ENCODE results near the gene GABRD. TPM values are rescaled to one million over a fixed set of nuclear protein-coding genes. Genes with fewer than 3 reads are reported as not detected.

Gene GABRD
- total RNA-seq, 1 experiment from 2014 or later = 1.7 TPM

DNA sequence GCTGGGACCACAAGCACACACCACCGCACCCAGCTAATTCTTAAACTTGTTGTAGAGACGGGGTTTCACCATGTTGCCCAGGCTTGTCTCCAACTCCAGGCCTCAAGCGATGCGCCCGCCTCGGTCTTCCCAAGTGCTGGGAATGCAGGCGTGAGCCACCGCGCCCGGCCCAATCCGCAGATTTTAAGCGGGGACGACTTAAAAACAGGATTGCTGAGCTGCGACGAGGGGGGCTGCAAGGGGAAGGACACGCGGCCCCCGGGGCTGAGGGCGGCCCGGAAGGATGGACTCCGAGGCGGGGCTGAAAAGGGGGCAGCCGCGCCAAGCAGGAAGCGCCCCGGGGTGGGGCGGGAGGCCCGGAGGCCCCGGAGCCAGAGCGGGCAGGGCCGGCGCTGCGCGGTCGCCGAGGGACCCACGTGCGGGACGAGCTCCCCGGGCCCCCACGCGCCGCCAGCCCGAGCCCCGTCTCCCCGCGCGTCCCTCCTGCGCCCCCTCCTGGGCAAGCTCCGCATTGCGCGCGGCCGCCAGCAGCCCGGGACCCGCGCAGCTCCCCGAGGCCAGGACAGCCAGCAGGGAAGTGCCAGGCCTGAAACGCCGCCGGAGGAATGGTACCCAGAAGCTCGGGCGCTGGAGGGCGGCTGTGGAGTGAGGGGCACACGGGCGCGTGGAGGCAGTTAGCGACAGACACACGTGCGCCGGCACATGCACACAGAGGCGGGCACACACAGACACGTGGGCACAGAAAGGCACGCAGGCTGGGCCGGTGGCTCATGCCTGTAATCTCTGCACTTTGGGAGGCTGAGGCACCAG is 25.6 kb downstream of the GABRD start (continued):
- TF ChIP-seq, protein P1, sequence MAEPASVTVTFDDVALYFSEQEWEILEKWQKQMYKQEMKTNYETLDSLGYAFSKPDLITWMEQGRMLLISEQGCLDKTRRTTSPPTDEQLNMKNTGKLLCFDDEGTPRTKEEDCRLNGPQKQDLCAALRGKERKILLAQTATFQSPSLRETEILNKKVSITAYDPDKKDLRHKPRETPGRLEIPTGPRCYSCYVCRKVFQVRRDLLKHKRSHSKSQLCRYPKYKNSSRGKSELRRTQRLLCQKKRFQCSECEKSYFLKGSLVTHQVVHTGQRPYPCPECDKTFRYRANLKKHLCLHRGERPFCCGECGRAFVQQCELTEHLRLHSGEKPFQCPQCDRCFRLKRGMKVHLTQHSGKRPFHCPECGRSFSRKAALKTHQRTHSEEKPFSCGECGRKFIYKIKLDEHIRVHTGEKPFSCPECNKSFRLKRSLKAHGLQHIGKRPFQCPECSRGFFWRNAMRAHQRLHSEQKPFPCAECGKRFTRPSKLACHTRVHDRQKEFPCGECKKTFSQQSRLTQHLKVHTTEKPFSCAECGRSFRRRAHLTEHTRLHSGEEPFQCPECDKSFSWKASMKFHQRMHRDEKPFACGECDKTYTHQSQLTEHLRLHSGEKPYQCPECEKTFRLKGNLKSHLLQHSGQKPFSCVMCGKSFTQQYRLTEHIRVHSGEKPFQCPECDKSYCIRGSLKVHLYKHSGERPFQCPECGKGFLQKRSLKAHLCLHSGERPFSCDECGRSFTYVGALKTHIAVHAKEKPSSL (CRISPR knock-in tag; conservative IDR thresholded peaks at IDR 0.05) = no peak
- TF ChIP-seq, protein P2, sequence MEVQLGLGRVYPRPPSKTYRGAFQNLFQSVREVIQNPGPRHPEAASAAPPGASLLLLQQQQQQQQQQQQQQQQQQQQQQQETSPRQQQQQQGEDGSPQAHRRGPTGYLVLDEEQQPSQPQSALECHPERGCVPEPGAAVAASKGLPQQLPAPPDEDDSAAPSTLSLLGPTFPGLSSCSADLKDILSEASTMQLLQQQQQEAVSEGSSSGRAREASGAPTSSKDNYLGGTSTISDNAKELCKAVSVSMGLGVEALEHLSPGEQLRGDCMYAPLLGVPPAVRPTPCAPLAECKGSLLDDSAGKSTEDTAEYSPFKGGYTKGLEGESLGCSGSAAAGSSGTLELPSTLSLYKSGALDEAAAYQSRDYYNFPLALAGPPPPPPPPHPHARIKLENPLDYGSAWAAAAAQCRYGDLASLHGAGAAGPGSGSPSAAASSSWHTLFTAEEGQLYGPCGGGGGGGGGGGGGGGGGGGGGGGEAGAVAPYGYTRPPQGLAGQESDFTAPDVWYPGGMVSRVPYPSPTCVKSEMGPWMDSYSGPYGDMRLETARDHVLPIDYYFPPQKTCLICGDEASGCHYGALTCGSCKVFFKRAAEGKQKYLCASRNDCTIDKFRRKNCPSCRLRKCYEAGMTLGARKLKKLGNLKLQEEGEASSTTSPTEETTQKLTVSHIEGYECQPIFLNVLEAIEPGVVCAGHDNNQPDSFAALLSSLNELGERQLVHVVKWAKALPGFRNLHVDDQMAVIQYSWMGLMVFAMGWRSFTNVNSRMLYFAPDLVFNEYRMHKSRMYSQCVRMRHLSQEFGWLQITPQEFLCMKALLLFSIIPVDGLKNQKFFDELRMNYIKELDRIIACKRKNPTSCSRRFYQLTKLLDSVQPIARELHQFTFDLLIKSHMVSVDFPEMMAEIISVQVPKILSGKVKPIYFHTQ (CRISPR knock-in tag; IDR thresholded peaks at IDR 0.05) = no peak
- no peak for TF ChIP-seq OVOL2 (CRISPR knock-in tag; IDR thresholded peaks at IDR 0.05; ENCODE audit: borderline replicate concordance)
- TF ChIP-seq, protein P3, sequence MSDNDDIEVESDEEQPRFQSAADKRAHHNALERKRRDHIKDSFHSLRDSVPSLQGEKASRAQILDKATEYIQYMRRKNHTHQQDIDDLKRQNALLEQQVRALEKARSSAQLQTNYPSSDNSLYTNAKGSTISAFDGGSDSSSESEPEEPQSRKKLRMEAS (CRISPR knock-in tag; IDR thresholded peaks at IDR 0.05) = no peak
- no peak for TF ChIP-seq ZNF396 (CRISPR knock-in tag; IDR thresholded peaks at IDR 0.05; ENCODE audit: borderline replicate concordance)
- TF ChIP-seq, protein P4, sequence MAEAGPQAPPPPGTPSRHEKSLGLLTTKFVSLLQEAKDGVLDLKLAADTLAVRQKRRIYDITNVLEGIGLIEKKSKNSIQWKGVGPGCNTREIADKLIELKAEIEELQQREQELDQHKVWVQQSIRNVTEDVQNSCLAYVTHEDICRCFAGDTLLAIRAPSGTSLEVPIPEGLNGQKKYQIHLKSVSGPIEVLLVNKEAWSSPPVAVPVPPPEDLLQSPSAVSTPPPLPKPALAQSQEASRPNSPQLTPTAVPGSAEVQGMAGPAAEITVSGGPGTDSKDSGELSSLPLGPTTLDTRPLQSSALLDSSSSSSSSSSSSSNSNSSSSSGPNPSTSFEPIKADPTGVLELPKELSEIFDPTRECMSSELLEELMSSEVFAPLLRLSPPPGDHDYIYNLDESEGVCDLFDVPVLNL (CRISPR knock-in tag; IDR thresholded peaks at IDR 0.05; ENCODE audit: borderline replicate concordance, low read depth) = no peak
- TF ChIP-seq FOXK1 (CRISPR knock-in tag; IDR thresholded peaks at IDR 0.05) = no peak; the same call in 1 of the 2 replicates
- no peak for TF ChIP-seq ZNF317 (CRISPR knock-in tag; IDR thresholded peaks at IDR 0.05; ENCODE audit: borderline replicate concordance, low read depth)
- no peak for TF ChIP-seq TEAD4 (CRISPR knock-in tag; IDR thresholded peaks at IDR 0.05)
- TF ChIP-seq, protein P5, sequence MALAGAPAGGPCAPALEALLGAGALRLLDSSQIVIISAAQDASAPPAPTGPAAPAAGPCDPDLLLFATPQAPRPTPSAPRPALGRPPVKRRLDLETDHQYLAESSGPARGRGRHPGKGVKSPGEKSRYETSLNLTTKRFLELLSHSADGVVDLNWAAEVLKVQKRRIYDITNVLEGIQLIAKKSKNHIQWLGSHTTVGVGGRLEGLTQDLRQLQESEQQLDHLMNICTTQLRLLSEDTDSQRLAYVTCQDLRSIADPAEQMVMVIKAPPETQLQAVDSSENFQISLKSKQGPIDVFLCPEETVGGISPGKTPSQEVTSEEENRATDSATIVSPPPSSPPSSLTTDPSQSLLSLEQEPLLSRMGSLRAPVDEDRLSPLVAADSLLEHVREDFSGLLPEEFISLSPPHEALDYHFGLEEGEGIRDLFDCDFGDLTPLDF (CRISPR knock-in tag; IDR thresholded peaks at IDR 0.05) = no peak
- no peak for TF ChIP-seq ZNF416 (CRISPR knock-in tag; IDR thresholded peaks at IDR 0.05)
- TF ChIP-seq, protein P6, sequence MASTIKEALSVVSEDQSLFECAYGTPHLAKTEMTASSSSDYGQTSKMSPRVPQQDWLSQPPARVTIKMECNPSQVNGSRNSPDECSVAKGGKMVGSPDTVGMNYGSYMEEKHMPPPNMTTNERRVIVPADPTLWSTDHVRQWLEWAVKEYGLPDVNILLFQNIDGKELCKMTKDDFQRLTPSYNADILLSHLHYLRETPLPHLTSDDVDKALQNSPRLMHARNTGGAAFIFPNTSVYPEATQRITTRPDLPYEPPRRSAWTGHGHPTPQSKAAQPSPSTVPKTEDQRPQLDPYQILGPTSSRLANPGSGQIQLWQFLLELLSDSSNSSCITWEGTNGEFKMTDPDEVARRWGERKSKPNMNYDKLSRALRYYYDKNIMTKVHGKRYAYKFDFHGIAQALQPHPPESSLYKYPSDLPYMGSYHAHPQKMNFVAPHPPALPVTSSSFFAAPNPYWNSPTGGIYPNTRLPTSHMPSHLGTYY (CRISPR knock-in tag; IDR thresholded peaks at IDR 0.05) = no peak
- no peak for TF ChIP-seq KAT7 (CRISPR knock-in tag; IDR thresholded peaks at IDR 0.05; ENCODE audit: borderline replicate concordance)
- TF ChIP-seq NR1H2 (CRISPR knock-in tag; IDR thresholded peaks at IDR 0.05) = no peak
- no peak for TF ChIP-seq NR3C1 (CRISPR knock-in tag; conservative IDR thresholded peaks at IDR 0.05; ENCODE audit: low read depth)
- TF ChIP-seq ATF1 (CRISPR knock-in tag; IDR thresholded peaks at IDR 0.05) = no peak
- no peak for TF ChIP-seq EMX1 (CRISPR knock-in tag; IDR thresholded peaks at IDR 0.05)
- peak; percentile 59; the same call in 1 of the 2 replicates for TF ChIP-seq MYBL2 (CRISPR knock-in tag; IDR thresholded peaks at IDR 0.05)
- TF ChIP-seq, protein P7, sequence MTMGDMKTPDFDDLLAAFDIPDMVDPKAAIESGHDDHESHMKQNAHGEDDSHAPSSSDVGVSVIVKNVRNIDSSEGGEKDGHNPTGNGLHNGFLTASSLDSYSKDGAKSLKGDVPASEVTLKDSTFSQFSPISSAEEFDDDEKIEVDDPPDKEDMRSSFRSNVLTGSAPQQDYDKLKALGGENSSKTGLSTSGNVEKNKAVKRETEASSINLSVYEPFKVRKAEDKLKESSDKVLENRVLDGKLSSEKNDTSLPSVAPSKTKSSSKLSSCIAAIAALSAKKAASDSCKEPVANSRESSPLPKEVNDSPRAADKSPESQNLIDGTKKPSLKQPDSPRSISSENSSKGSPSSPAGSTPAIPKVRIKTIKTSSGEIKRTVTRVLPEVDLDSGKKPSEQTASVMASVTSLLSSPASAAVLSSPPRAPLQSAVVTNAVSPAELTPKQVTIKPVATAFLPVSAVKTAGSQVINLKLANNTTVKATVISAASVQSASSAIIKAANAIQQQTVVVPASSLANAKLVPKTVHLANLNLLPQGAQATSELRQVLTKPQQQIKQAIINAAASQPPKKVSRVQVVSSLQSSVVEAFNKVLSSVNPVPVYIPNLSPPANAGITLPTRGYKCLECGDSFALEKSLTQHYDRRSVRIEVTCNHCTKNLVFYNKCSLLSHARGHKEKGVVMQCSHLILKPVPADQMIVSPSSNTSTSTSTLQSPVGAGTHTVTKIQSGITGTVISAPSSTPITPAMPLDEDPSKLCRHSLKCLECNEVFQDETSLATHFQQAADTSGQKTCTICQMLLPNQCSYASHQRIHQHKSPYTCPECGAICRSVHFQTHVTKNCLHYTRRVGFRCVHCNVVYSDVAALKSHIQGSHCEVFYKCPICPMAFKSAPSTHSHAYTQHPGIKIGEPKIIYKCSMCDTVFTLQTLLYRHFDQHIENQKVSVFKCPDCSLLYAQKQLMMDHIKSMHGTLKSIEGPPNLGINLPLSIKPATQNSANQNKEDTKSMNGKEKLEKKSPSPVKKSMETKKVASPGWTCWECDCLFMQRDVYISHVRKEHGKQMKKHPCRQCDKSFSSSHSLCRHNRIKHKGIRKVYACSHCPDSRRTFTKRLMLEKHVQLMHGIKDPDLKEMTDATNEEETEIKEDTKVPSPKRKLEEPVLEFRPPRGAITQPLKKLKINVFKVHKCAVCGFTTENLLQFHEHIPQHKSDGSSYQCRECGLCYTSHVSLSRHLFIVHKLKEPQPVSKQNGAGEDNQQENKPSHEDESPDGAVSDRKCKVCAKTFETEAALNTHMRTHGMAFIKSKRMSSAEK (CRISPR knock-in tag; IDR thresholded peaks at IDR 0.05; ENCODE audit: borderline replicate concordance) = no peak
- no peak for TF ChIP-seq ZNF423 (CRISPR knock-in tag; IDR thresholded peaks at IDR 0.05)
- TF ChIP-seq SMAD4 (CRISPR knock-in tag; IDR thresholded peaks at IDR 0.05) = no peak
- no peak for TF ChIP-seq FOXJ3 (CRISPR knock-in tag; IDR thresholded peaks at IDR 0.05; ENCODE audit: borderline replicate concordance)
- TF ChIP-seq, protein P8, sequence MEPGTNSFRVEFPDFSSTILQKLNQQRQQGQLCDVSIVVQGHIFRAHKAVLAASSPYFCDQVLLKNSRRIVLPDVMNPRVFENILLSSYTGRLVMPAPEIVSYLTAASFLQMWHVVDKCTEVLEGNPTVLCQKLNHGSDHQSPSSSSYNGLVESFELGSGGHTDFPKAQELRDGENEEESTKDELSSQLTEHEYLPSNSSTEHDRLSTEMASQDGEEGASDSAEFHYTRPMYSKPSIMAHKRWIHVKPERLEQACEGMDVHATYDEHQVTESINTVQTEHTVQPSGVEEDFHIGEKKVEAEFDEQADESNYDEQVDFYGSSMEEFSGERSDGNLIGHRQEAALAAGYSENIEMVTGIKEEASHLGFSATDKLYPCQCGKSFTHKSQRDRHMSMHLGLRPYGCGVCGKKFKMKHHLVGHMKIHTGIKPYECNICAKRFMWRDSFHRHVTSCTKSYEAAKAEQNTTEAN (CRISPR knock-in tag; IDR thresholded peaks at IDR 0.05) = peak; percentile 31; the same call in 1 of the 2 replicates
